Measurements from ENCODE around the gene ADH5. TPM values are rescaled to one million over a fixed set of nuclear protein-coding genes. Genes with fewer than 3 reads are reported as not detected.
A peak's percentile ranks its signal among the peaks of the same experiment; 100 is the strongest.

The ADH5 gene
- total and polyA plus RNA-seq, 4 experiments from 2014 or later: 75.6 to 171 (median 111) TPM

DNA sequence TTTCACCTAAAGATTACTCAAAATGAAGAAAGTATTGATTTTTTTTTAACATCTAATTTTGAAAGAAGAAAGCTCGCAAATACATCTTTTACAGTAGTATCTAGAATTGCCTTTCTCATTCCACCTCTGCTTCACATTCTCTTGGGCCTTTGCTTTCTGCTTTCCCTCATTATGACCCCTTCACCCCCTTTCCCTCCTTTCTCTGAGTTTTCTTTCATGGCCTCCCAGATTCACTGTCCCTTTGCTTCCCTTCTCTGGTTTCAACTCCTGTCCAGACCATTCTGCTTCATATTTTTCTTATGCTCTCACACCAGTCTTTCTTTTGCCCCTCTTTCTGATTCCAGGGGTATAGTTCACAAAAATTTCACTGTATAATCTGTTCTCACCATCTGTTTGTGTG lies 29.0 kb downstream of the ADH5 start:
- Histone ChIP-seq H3K4me3 (ENCODE audit: low read length in 2 of 2) (no peak overlapping the region), H3K27ac (ENCODE audit: low read depth, low read length) (no peak overlapping the region), H3K4me1 (ENCODE audit: insufficient read depth, low read length) (peaks cover 7% of the 10 kb centered on the region), H3K27me3 (ENCODE audit: insufficient read depth, low read length) (no peaks in the 10 kb centered on the region), H3K36me3 (ENCODE audit: insufficient read depth, low read length) (peaks cover 14% of the 10 kb centered on the region), H3K9me3 (ENCODE audit: control insufficient read depth in 1 of 2, low read length in 2 of 2) (no peaks in the 10 kb centered on the region)
- H3K9me3 Mint-ChIP-seq: no peaks in the 10 kb centered on the region
- no peak for DNase-seq
- intact Hi-C loops (cut with micrococcal nuclease): loop anchor here (5.0 kb wide), 2 partner anchors 348 to 402 kb away; partner anchors contain the start of gene TSPAN5
- H3K36me3 Mint-ChIP-seq: peaks cover 31 to 46% of the 10 kb centered on the region in 2 donors
- H3K27me3 Mint-ChIP-seq: no peaks in the 10 kb centered on the region
- H3K4me1 Mint-ChIP-seq: peaks cover 5 to 10% (median 8%) of the 10 kb centered on the region in 4 donors
- no peak overlapping the region for H3K4me3 Mint-ChIP-seq
- ChIA-PET POLR2A (ENCODE audit: partially characterized antibody) (no interaction called here), CTCF (ENCODE audit: partially characterized antibody) (interaction anchor here (0.7 to 11.7 kb wide), 3 partner anchors 63 to 129 kb away, joined by 3 to 373 read pairs (median 3); partner anchors contain the start of gene METAP1)
- peak overlapping the region in 4 of 7 donors; percentile 15 to 81 (median 24) for H3K27ac Mint-ChIP-seq

- peaks cover 5 to 20% (median 12%) of the 10 kb centered on the region in 4 donors for H3K4me1 Mint-ChIP-seq
- peaks cover 30 to 46% of the 10 kb centered on the region in 2 donors for H3K36me3 Mint-ChIP-seq
- H3K36me3 ChIP-seq (ENCODE audit: insufficient read depth, low read length): peaks cover 14% of the 10 kb centered on the region
- H3K27me3 ChIP-seq (ENCODE audit: insufficient read depth, low read length): no peaks in the 10 kb centered on the region
- H3K9me3 ChIP-seq (ENCODE audit: control insufficient read depth in 1 of 2, low read length in 2 of 2): no peaks in the 10 kb centered on the region
- POLR2A ChIA-PET (ENCODE audit: partially characterized antibody): interaction anchor here (1.2 to 3.6 kb wide), 2 partner anchors 31 to 63 kb away, joined by 12 to 66 read pairs; partner anchors contain the start of genes ADH5 and METAP1
- H3K27me3 Mint-ChIP-seq: no peaks in the 10 kb centered on the region
- intact Hi-C loops (cut with micrococcal nuclease): loop anchor here (5.0 kb wide), 2 partner anchors 349 to 401 kb away; partner anchors contain the start of gene TSPAN5
- H3K27ac ChIP-seq (ENCODE audit: low read depth, low read length): no peak overlapping the region
- peaks cover 7% of the 10 kb centered on the region for H3K4me1 ChIP-seq (ENCODE audit: insufficient read depth, low read length)
- H3K4me3 ChIP-seq (ENCODE audit: low read length in 2 of 2): no peak overlapping the region
- peak overlapping the region in 1 of 7 donors; percentile 36 for H3K27ac Mint-ChIP-seq
- DNase-seq: no peak
- H3K9me3 Mint-ChIP-seq: no peaks in the 10 kb centered on the region
- H3K4me3 Mint-ChIP-seq: no peak overlapping the region
- CTCF ChIA-PET (ENCODE audit: partially characterized antibody): interaction anchor here (0.9 to 11.7 kb wide), 6 partner anchors 17 to 591 kb away, joined by 3 to 373 read pairs (median 8); partner anchors contain the start of genes ADH5 and METAP1
These were observed 30.4 kb downstream of the ADH5 start for GRCh38 chr4:99058228-99058627.

DNA sequence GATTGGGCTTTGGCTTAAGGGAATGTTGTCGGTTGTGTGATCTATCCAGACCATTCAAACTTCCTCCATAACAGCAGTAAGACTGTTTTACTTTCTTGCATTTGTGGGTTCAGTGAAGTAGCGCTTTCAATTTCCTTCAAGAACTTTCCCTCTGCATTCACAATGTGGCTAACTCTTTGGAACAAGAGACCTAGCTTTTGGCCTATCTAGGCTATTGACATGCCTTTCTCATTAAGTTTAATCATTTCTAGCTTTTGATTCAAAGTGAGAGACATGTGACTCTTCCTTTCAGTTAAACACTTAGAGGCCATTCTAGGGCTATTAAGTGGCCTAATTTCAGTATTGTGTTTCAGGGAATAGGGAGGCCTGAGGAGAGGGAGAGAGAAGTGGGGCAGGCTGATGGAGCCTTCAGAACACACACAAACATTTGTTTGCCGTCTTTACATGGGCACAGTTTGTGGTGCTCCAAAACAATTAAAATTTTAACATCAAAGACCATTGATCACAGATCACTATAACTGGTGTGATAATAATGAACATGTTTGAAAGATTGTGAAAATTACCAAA lies 34.1 kb downstream of the ADH5 start:
- Mint-ChIP-seq H3K4me3 (no peak overlapping the region), H3K36me3 (peaks cover 36 to 48% of the 10 kb centered on the region in 2 donors), H3K27me3 (no peaks in the 10 kb centered on the region), H3K9me3 (peaks cover 0 to 1% (median 0%) of the 10 kb centered on the region in 8 donors), H3K4me1 (peaks cover 15 to 33% (median 23%) of the 10 kb centered on the region in 4 donors), H3K27ac (peak overlapping the region in 5 of 7 donors; percentile 37 to 88 (median 86))
- ChIA-PET POLR2A (ENCODE audit: partially characterized antibody) (interaction anchor here (0.9 to 1.8 kb wide), 3 partner anchors 11 to 60 kb away, joined by 3 to 11 read pairs (median 3); partner anchors contain the start of gene METAP1), CTCF (ENCODE audit: partially characterized antibody) (interaction anchor here (0.8 to 11.7 kb wide), 6 partner anchors 10 to 587 kb away, joined by 3 to 373 read pairs (median 4); partner anchors contain the start of gene METAP1)
- H3K9me3 ChIP-seq (ENCODE audit: control insufficient read depth in 1 of 2, low read length in 2 of 2): no peaks in the 10 kb centered on the region
- H3K4me1 ChIP-seq (ENCODE audit: insufficient read depth, low read length): peaks cover 7% of the 10 kb centered on the region
- no peak overlapping the region for H3K27ac ChIP-seq (ENCODE audit: low read depth, low read length)
- H3K27me3 ChIP-seq (ENCODE audit: insufficient read depth, low read length): no peaks in the 10 kb centered on the region
- peaks cover 19% of the 10 kb centered on the region for H3K36me3 ChIP-seq (ENCODE audit: insufficient read depth, low read length)
- no peak overlapping the region for H3K4me3 ChIP-seq (ENCODE audit: low read length in 2 of 2)
- DNase-seq: no peak
- intact Hi-C loops (cut with micrococcal nuclease): no loop called here

GRCh38 chr4:99052902-99053301 lies 35.7 kb downstream of the ADH5 start:
- peaks cover 39 to 50% of the 10 kb centered on the region in 2 donors for H3K36me3 Mint-ChIP-seq
- peaks cover 7% of the 10 kb centered on the region for H3K4me1 ChIP-seq (ENCODE audit: insufficient read depth, low read length)
- DNase-seq: no peak
- peak overlapping the region; percentile 14 to 89 (median 81) for H3K27ac Mint-ChIP-seq
- H3K27ac ChIP-seq (ENCODE audit: low read depth, low read length): no peak overlapping the region
- intact Hi-C loops (cut with micrococcal nuclease): no loop called here
- H3K4me3 ChIP-seq (ENCODE audit: low read length in 2 of 2): no peak overlapping the region
- H3K4me3 Mint-ChIP-seq: peak overlapping the region in 2 of 8 donors; percentile 11
- H3K9me3 Mint-ChIP-seq: peaks cover 0 to 1% (median 0%) of the 10 kb centered on the region in 8 donors
- H3K27me3 Mint-ChIP-seq: no peaks in the 10 kb centered on the region
- H3K4me1 Mint-ChIP-seq: peaks cover 15 to 33% (median 23%) of the 10 kb centered on the region in 4 donors
- ChIA-PET CTCF (ENCODE audit: partially characterized antibody) (interaction anchor here (1.4 to 11.7 kb wide), 4 partner anchors 9 to 585 kb away, joined by 3 to 373 read pairs (median 20); partner anchors contain the start of gene METAP1), POLR2A (ENCODE audit: partially characterized antibody) (interaction anchor here (1.1 to 2.4 kb wide), 3 partner anchors 9 to 57 kb away, joined by 4 to 11 read pairs (median 10); partner anchors contain the start of gene METAP1)
- no peaks in the 10 kb centered on the region for H3K9me3 ChIP-seq (ENCODE audit: control insufficient read depth in 1 of 2, low read length in 2 of 2)
- H3K27me3 ChIP-seq (ENCODE audit: insufficient read depth, low read length): no peaks in the 10 kb centered on the region
- H3K36me3 ChIP-seq (ENCODE audit: insufficient read depth, low read length): peaks cover 25% of the 10 kb centered on the region

DNA sequence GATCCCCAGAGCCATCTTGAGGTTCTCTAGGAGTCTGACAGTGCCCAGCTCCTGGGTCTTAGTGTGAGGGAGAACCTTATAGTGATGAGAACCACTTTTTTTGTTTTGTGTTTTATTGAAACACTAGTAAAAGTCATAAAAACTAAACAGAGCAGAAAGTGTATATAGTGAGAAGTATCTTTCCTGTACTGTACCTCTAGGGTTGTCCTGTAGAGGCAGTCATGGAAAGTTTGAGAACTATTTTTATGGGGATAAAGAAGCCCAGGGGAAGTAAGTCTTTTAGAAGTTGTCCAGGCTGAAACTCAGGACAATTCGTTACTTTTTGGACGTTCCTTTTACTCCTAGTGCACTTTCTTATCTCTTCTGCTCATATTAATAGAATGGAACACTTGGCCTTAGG lies 40.9 kb downstream of the ADH5 start:
- Histone ChIP-seq H3K36me3 (ENCODE audit: insufficient read depth, low read length) (peaks cover 22% of the 10 kb centered on the region), H3K4me3 (ENCODE audit: low read length in 2 of 2) (no peak overlapping the region), H3K9me3 (ENCODE audit: control insufficient read depth in 1 of 2, low read length in 2 of 2) (no peaks in the 10 kb centered on the region), H3K27ac (ENCODE audit: low read depth, low read length) (no peak overlapping the region), H3K27me3 (ENCODE audit: insufficient read depth, low read length) (no peaks in the 10 kb centered on the region), H3K4me1 (ENCODE audit: insufficient read depth, low read length) (peaks cover 16% of the 10 kb centered on the region)
- H3K4me3 Mint-ChIP-seq: no peak overlapping the region
- CTCF ChIA-PET (ENCODE audit: partially characterized antibody): interaction anchor here (1.6 to 3.4 kb wide), 2 partner anchors 9 to 53 kb away, joined by 10 to 29 read pairs; partner anchors contain the start of gene METAP1
- DNase-seq: no peak
- H3K36me3 Mint-ChIP-seq: peaks cover 40 to 59% of the 10 kb centered on the region in 2 donors
- H3K27ac Mint-ChIP-seq: peak overlapping the region in 4 of 7 donors; percentile 10 to 66 (median 50)
- intact Hi-C loops (cut with micrococcal nuclease): no loop called here
- peaks cover 15 to 21% (median 19%) of the 10 kb centered on the region in 4 donors for H3K4me1 Mint-ChIP-seq
- POLR2A ChIA-PET (ENCODE audit: partially characterized antibody): no interaction called here
- H3K27me3 Mint-ChIP-seq: no peaks in the 10 kb centered on the region
- peaks cover 0 to 1% (median 0%) of the 10 kb centered on the region in 8 donors for H3K9me3 Mint-ChIP-seq

DNA sequence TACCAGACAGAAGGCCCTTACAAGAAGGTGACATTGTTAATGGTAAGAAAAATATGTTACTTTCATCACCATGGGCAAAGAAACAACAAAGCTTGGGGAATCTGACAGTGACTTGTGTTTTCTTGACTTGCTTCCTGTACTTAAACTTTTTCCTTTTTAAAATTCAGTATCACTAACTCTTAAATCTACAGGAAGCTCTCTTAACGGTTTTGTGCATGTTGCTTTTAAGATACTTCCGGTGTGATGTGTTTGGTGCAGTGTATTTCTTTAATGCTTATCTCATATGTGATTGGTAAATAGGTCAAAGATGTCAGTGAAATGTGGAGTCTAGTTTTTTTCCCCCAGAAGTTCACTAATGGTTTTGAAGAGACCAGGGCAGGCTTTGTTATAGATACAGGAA lies 45.2 kb downstream of the ADH5 start:
- H3K9me3 Mint-ChIP-seq: peaks cover 0 to 7% (median 2%) of the 10 kb centered on the region in 8 donors
- peak overlapping the region; percentile 7 to 73 (median 70) for H3K4me3 Mint-ChIP-seq
- Histone ChIP-seq H3K27ac (ENCODE audit: low read depth, low read length) (peak overlapping the region; percentile 42), H3K27me3 (ENCODE audit: insufficient read depth, low read length) (no peaks in the 10 kb centered on the region), H3K4me1 (ENCODE audit: insufficient read depth, low read length) (peaks cover 21% of the 10 kb centered on the region), H3K4me3 (ENCODE audit: low read length in 2 of 2) (no peak overlapping the region), H3K9me3 (ENCODE audit: control insufficient read depth in 1 of 2, low read length in 2 of 2) (no peaks in the 10 kb centered on the region), H3K36me3 (ENCODE audit: insufficient read depth, low read length) (peaks cover 12% of the 10 kb centered on the region)
- peaks cover 10 to 22% (median 18%) of the 10 kb centered on the region in 4 donors for H3K4me1 Mint-ChIP-seq
- peak in 4 of 5 donors; percentile 51 to 70 (median 62) for DNase-seq
- no peaks in the 10 kb centered on the region for H3K27me3 Mint-ChIP-seq
- intact Hi-C loops (cut with micrococcal nuclease): loop anchor here (1.0 to 2.0 kb wide), 2 partner anchors 13 to 48 kb away; partner anchors contain the start of gene METAP1
- POLR2A ChIA-PET (ENCODE audit: partially characterized antibody): interaction anchor here (1.0 to 1.9 kb wide), 11 partner anchors 9 to 904 kb away, joined by 3 to 41 read pairs (median 4); partner anchors contain the start of genes ADH5, EIF4E, METAP1 and RAP1GDS1
- CTCF ChIA-PET (ENCODE audit: partially characterized antibody): interaction anchor here (0.8 to 2.6 kb wide), 5 partner anchors 12 to 764 kb away, joined by 3 to 34 read pairs (median 4); partner anchors contain the start of genes EIF4E and METAP1
- peaks cover 31 to 40% of the 10 kb centered on the region in 2 donors for H3K36me3 Mint-ChIP-seq
- H3K27ac Mint-ChIP-seq: peak overlapping the region; percentile 69 to 94 (median 89)

All from CD4-positive, alpha-beta memory T cell (primary cell).